Upper lobe of left lung (tissue), 4 donors: ENCODE results near the gene EI24.

Source experiments
- CTCF ChIP-seq, 6 experiments: fragments of 450-650 bp in 4 of 6; fragments of 200-600 bp in 2 of 6; sonication (generic) in 2 of 6; IDR thresholded peaks; one replicate each; pipeline ENCODE4 v1.5.1; 2016 to 2019; ENCODE audit warnings: antibody characterized with exemption in 6 of 6
- EP300 ChIP-seq, 4 donors: sonication (generic); formaldehyde crosslinking; IDR thresholded peaks; one replicate each; pipeline ENCODE4 v1.5.1; 2017; ENCODE audit warnings: antibody characterized with exemption in 4 of 4, control low read depth in 2 of 4
- POLR2A ChIP-seq, 4 donors: fragments of 450-650 bp; IDR thresholded peaks; one replicate each; pipeline ENCODE4 v1.5.1; 2016 to 2017; ENCODE audit warnings: antibody characterized with exemption in 4 of 4, mild to moderate bottlenecking in 2 of 4
- POLR2AphosphoS5 ChIP-seq, 2 donors: sonication (generic); formaldehyde crosslinking; IDR thresholded peaks; one replicate each; pipeline ENCODE4 v1.5.1; 2017; ENCODE audit warnings: antibody characterized with exemption in 2 of 2

- TF ChIP-seq CTCF (IDR thresholded peaks at IDR 0.05), result no peak
- no peak for TF ChIP-seq POLR2A (IDR thresholded peaks at IDR 0.05)
- no peak for TF ChIP-seq EP300 (IDR thresholded peaks at IDR 0.05)
- TF ChIP-seq POLR2AphosphoS5 (IDR thresholded peaks at IDR 0.05), result no peak
These were observed 18.2 kb downstream of the EI24 start for GRCh38 chr11:125587480-125587879.
